HFF-Myc (cell line): ENCODE measurements around the gene MEF2A.

Source experiments
- DNase-seq: peaks from one replicate; pipeline ENCODE4 v3.0.0-alpha.2; 2011; ENCODE audit warnings: low read depth; ENCODE audit errors: extremely low read depth
- H3K4me3 ChIP-seq: replicated peaks from 2 replicates; pipeline ENCODE4 v1.5.1; 2011; ENCODE audit warnings: low read depth, mild to moderate bottlenecking, control low read depth, low read length
- TF ChIP-seq, protein P1 (sequence below): IDR thresholded peaks from 2 replicates; pipeline ENCODE4 v1.5.1; 2012; ENCODE audit warnings: mild to moderate bottlenecking, low read depth, low read length, control low read depth; ENCODE audit errors: missing control alignments

Gene MEF2A

DNA sequence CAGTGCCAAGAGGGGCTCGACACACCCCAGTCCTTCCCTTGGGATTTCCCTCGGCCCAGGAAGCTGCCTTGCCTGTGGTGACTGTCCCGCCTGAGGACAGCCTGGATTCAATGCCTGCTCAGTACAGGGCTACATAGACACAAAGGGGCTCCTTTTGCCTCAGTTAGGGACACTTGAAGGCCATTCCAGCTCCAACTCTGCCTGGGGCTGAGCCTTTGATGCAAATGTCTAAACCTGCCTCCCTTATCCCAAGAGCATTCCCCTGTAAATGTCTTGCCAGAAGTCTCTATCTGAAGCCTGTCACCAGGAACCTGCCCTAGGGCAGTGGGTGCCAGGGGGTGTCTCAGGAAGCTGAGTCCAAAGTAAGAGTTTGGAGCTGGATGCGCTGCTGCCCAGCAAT is 186.8 kb downstream of the MEF2A start:
- no peak for DNase-seq

DNA sequence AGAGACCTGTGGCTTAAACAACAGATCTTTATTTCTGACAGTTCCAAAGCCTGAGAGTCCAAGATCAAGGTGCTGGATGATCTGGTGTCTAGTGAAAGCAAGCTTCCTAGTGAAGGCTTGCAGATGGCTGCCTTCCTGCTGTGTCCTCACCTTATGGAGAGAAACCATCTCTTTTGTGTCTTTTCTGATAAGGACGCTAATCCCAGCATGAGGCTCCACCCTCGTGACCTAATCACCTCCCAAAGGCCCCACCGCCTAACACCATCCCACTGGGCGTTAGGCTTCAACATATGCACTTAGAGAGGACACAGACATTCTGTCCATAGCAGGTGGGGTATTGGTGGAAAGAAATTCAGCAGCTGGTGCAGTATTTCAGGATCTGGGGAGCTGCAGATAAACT is 187.3 kb downstream of the MEF2A start:
- DNase-seq, result no peak
- TF ChIP-seq, protein P1, sequence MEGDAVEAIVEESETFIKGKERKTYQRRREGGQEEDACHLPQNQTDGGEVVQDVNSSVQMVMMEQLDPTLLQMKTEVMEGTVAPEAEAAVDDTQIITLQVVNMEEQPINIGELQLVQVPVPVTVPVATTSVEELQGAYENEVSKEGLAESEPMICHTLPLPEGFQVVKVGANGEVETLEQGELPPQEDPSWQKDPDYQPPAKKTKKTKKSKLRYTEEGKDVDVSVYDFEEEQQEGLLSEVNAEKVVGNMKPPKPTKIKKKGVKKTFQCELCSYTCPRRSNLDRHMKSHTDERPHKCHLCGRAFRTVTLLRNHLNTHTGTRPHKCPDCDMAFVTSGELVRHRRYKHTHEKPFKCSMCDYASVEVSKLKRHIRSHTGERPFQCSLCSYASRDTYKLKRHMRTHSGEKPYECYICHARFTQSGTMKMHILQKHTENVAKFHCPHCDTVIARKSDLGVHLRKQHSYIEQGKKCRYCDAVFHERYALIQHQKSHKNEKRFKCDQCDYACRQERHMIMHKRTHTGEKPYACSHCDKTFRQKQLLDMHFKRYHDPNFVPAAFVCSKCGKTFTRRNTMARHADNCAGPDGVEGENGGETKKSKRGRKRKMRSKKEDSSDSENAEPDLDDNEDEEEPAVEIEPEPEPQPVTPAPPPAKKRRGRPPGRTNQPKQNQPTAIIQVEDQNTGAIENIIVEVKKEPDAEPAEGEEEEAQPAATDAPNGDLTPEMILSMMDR, result no peak
- H3K4me3 ChIP-seq, result no peak overlapping the region

More for the DNA sequence above, 186.8 kb downstream of the MEF2A start:
- H3K4me3 ChIP-seq, result no peak overlapping the region
- TF ChIP-seq, protein P1, result no peak

DNA sequence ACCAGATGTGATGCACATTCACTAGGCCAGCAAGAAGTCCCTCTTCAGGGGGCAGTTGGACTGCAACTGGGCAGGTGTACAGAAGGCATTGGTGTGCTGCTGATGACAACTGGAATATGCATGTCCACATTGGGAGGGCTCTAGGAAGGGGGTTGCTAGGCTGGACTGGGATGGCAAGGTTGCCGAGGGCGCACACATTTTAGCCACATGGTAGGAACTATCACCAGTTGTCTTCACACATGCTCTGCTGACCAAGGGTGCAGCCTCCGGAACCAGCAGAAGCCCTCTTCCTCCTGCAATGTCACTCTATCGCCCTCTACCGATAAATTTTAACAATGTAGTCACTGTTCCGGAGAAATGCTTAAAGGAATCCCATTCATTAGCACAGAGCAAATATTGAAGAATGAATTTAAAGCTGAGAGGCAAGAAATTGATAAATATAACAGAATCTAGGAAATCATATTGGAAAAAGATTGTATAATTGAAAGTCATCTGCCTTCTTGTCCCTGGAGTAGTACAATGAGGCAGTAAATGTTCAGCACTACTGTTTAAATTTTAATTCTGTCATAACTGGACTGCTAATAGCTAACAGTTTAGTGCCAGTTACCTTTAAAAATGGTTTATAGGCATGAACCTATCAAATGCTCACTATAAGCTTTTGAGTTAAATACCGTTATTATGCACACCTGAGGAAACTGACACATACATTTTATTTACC is 190.1 kb downstream of the MEF2A start:
- TF ChIP-seq, protein P1, result peak; percentile 74
- no peak overlapping the region for H3K4me3 ChIP-seq
- DNase-seq, result peak; percentile 63

DNA sequence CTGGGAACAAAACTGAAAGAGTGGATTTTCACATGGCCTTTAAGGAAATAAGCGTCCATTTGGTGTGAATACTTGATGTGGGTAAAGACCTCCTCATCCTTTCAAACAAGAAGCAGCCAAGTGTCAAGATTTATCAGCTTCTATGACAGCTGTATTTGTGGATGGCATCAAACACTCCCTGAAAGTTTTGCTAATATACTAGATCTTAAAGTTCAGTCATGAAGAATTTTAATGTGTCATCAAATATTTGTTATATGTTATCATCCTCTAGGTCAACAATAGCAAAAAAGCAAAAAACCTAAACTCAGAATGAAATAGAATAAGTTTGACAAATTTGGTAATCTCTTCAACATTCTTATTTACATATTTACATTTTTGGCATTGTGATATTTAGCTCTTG is 196.5 kb downstream of the MEF2A start:
- DNase-seq, result no peak
- TF ChIP-seq, protein P1, result no peak
- no peak overlapping the region for H3K4me3 ChIP-seq

DNA sequence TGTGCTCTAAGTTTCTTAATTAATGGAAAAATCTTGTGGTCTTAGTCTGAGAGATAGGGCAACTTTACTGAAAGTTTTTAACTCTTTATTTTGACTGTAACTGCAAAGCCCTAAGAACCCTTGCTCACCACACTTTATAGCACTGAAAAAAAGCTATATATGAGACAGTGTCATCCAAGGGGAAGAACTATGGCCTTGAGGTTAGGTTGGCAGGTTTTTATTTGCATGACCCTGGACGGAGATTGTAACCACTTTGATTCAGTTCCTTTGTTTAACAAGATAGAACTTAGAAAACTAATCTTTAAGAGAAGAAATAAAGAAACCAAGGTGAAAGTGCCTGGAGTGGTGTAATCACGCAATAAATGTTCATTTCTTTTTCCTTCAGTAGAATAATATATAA is 198.0 kb downstream of the MEF2A start:
- TF ChIP-seq, protein P1, result no peak
- no peak for DNase-seq
- H3K4me3 ChIP-seq, result no peak overlapping the region

DNA sequence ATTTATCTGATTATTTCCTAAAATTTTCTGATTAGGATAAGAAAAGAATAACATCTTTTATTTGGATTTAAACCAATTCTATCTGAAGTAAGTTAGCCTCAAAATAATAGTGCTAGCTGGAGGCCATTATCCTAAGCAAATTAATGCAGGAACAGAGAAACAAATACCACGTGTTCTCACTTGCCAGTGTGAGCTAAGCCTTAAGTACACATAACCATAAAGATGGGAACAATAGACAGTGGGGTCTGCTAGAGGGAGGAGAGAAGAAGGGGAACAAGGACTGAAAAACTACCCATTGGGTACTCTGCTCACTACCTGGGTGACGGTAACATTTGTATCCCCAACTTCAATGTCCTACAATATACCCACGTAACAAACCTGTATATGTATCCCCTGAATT is 198.7 kb downstream of the MEF2A start:
- H3K4me3 ChIP-seq, result no peak overlapping the region
- TF ChIP-seq, protein P1, result no peak
- no peak for DNase-seq
